ENCODE measurements around the gene SULT1A1. TPM values are rescaled to one million over a fixed set of nuclear protein-coding genes. Genes with fewer than 3 reads are reported as not detected.

Gene SULT1A1
- total RNA-seq, 1 donor from 2014 or later, result 1.7 TPM

DNA sequence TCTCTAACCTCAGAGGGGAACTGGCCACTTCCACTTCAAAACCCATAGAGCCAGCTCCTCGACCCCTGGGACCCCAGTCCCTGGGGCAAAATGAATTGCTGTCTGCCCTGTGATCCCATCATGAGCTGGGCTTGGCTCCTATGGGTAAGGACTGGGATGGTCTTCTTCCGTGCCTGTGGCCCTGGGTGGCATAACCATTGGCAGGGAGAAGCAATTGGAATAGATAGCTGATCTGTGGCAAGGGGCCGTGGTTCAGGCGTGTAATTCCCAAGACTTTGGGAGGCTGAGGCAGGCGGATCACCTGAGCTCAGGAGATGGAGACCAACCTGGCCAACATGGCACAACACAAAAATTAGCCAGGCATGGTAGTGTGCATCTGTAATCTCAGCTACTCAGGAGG lies 17.3 kb downstream of the SULT1A1 start:
- Mint-ChIP-seq H3K4me1 (peaks cover 9% of the 10 kb centered on the region), H3K4me3 (no peak overlapping the region), H3K27me3 (ENCODE audit: low read depth) (no peaks in the 10 kb centered on the region), H3K27ac (ENCODE audit: unreplicated experiment) (no peak overlapping the region), H3K9me3 (no peaks in the 10 kb centered on the region), H3K36me3 (ENCODE audit: low read depth) (peaks cover 3% of the 10 kb centered on the region)
- TF ChIP-seq, protein P1, sequence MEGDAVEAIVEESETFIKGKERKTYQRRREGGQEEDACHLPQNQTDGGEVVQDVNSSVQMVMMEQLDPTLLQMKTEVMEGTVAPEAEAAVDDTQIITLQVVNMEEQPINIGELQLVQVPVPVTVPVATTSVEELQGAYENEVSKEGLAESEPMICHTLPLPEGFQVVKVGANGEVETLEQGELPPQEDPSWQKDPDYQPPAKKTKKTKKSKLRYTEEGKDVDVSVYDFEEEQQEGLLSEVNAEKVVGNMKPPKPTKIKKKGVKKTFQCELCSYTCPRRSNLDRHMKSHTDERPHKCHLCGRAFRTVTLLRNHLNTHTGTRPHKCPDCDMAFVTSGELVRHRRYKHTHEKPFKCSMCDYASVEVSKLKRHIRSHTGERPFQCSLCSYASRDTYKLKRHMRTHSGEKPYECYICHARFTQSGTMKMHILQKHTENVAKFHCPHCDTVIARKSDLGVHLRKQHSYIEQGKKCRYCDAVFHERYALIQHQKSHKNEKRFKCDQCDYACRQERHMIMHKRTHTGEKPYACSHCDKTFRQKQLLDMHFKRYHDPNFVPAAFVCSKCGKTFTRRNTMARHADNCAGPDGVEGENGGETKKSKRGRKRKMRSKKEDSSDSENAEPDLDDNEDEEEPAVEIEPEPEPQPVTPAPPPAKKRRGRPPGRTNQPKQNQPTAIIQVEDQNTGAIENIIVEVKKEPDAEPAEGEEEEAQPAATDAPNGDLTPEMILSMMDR (conservative IDR thresholded peaks at IDR 0.05), result no peak
- no peak for DNase-seq (ENCODE audit: low read depth, low spot score)

DNA sequence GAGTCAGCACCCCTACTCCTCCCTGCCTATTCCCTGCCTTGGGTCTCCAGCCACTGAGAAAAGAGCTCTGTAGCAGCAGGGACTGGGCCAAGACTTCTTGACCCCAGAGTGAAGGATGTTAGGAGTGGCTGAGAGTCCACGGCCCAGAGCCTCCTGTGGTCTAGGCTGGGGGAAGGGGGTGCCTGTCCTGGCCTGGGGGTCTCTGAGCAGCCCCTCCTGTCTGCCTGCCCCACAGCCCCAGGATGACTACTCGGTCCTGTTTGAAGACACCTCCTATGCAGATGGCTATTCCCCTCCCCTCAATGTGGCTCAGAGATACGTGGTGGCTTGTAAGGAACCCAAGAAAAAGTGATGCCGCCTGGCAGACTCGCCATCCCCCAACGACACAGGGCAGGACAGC lies 18.5 kb downstream of the SULT1A1 start:
- no peak overlapping the region for H3K4me3 Mint-ChIP-seq
- no peak overlapping the region for H3K27ac Mint-ChIP-seq (ENCODE audit: unreplicated experiment)
- H3K9me3 Mint-ChIP-seq, result no peaks in the 10 kb centered on the region
- H3K4me1 Mint-ChIP-seq, result no peaks in the 10 kb centered on the region
- peaks cover 3% of the 10 kb centered on the region for H3K36me3 Mint-ChIP-seq (ENCODE audit: low read depth)
- no peak for DNase-seq (ENCODE audit: low read depth, low spot score)
- no peaks in the 10 kb centered on the region for H3K27me3 Mint-ChIP-seq (ENCODE audit: low read depth)
- TF ChIP-seq, protein P1 (conservative IDR thresholded peaks at IDR 0.05), result no peak

DNA sequence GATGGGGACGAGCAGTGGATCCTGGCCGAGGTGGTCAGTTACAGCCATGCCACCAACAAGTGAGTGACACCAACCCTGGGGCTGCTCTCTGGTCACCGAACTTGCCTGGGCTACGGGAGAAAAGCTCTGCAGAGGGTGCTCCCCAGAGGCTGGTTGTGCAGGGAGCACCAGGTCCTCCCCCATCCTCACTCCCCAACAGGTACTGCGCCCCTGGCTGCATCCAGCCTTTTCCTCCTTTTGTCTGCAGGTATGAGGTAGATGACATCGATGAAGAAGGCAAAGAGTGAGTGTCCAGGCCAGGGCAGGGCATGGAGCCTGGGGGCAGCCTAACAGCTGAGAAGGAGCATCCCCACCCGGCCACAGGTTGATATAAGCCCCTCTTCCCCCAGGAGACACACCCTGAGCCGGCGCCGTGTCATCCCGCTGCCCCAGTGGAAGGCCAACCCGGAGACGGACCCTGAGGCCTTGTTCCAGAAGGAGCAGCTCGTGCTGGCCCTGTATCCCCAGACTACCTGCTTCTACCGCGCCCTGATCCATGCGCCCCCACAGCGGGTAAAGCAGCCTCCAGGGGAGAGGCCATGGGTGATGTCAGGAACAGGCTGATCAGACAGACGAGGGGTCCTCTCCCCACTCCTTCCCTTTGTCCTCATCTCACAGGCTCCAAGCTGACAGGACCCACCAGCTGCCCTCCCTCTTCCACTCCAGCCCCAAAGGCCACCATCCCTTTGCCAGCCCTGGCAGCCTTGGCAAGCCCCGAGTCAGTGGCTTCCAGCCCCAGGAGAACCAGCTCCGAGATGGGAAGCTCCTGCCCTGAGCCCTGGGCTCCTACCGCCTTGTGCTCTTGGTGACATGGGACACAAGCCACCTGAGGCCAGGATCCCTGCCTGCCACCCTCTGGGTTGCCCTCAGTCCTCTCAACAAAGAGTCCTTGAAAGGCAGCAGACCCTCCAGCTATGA lies 19.2 kb downstream of the SULT1A1 start:
- no peaks in the 10 kb centered on the region for H3K27me3 Mint-ChIP-seq (ENCODE audit: low read depth)
- no peak for DNase-seq (ENCODE audit: low read depth, low spot score)
- H3K9me3 Mint-ChIP-seq, result no peaks in the 10 kb centered on the region
- no peaks in the 10 kb centered on the region for H3K4me1 Mint-ChIP-seq
- TF ChIP-seq, protein P1 (conservative IDR thresholded peaks at IDR 0.05), result no peak
- H3K4me3 Mint-ChIP-seq, result no peak overlapping the region
- no peak overlapping the region for H3K27ac Mint-ChIP-seq (ENCODE audit: unreplicated experiment)
- H3K36me3 Mint-ChIP-seq (ENCODE audit: low read depth), result peaks cover 3% of the 10 kb centered on the region

DNA sequence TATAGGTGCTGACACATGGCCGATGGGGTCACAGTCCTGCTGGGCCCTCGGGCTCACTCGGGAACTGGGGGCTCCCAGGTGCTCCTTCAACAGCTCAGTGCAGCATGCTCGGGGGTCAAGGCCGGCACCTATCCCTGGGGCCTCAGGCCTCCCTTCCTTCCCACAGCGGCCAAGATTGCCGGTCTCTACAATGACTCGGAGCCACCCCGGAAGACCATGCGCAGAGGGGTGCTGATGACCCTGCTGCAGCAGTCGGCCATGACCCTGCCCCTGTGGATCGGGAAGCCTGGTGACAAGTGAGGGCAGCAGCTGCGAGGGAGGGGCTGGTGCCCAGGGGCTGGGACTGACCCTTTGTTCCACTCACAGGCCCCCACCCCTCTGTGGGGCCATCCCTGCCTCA lies 19.9 kb downstream of the SULT1A1 start:
- TF ChIP-seq, protein P1 (conservative IDR thresholded peaks at IDR 0.05), result no peak
- Mint-ChIP-seq H3K9me3 (no peaks in the 10 kb centered on the region), H3K36me3 (ENCODE audit: low read depth) (peaks cover 5% of the 10 kb centered on the region), H3K4me1 (no peaks in the 10 kb centered on the region), H3K27me3 (ENCODE audit: low read depth) (no peaks in the 10 kb centered on the region), H3K27ac (ENCODE audit: unreplicated experiment) (no peak overlapping the region), H3K4me3 (no peak overlapping the region)
- DNase-seq (ENCODE audit: low read depth, low spot score), result no peak

DNA sequence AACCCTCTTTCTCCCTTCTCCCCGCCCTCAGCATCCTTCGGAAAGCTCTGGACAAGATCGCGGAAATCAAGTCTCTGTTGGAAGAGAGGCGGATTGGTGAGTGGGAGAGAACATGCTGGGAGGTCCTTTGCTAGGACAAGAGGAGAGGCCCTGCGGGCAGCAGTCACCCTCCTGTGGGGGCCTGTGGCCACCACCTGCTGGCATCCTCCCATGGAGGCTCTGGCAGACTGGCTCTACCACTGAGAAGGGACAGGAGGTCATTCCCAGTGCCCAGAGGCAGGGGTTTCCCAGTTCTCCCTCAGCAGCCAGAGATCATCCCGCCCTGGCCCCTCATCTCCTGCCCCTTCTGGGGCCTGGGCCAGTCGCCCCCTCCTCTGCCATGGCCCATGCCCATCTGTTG lies 20.8 kb downstream of the SULT1A1 start:
- TF ChIP-seq, protein P1 (conservative IDR thresholded peaks at IDR 0.05), result no peak
- Mint-ChIP-seq H3K9me3 (no peaks in the 10 kb centered on the region), H3K27me3 (ENCODE audit: low read depth) (no peaks in the 10 kb centered on the region), H3K4me3 (no peak overlapping the region), H3K36me3 (ENCODE audit: low read depth) (peaks cover 8% of the 10 kb centered on the region), H3K27ac (ENCODE audit: unreplicated experiment) (no peak overlapping the region), H3K4me1 (no peaks in the 10 kb centered on the region)
- no peak for DNase-seq (ENCODE audit: low read depth, low spot score)
